CD4-positive, alpha-beta T cell treated with Interleukin-4 for 4 hours (primary cell): ENCODE data around the gene B3GLCT.
"Not testable (repeated sequence)": the region's sequence is repeated elsewhere in the genome, so short reads cannot be mapped to it uniquely, and the experiment has no call there.

Experiments used
- DNase-seq: peaks from one replicate; pipeline ENCODE4 v3.0.0-alpha.2; 2020

Gene B3GLCT

DNA sequence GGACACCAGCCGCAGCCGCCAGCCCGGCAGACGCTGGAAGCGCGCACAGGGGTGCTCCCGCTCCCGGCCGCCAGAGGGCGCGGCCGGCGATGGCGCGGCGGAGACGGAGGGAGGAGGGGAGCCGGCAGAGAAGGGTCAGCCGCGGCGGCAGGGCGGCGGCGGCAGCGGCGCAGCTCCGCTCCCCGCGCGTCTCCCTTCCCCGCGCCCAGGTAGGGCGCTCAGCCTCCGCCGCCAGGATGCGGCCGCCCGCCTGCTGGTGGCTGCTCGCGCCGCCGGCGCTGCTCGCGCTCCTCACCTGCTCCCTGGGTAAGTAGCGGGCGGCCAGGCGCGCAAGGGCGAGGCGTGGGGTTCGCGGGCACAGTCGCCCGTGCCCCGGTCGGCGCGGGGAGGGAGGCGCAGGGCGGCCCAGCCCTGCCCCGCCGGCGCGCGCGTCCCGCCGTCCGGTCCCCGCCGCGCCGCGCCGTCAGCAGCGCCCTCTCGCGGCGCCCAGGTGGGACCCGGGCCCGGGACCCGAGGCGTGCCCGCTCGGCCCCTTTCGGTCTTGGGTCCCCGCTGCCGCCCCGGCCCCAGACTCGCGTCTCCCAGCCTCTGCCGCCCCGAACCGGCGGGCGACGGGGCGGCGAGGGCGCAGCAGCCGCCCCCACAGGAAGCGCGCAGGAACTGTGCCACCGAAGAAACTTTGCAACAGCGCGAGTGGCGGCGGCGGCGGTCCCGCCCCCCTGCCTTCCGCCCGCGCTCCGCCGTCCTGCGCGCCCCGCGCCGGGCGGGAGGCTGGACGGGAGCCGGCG lies at the start of gene B3GLCT:
B3GLCT (plus strand) TSS at position 127 of the 788 bp plus-strand sequence; CDS start at position 237, 110 bp downstream.
- DNase-seq = peak; percentile 78

DNA sequence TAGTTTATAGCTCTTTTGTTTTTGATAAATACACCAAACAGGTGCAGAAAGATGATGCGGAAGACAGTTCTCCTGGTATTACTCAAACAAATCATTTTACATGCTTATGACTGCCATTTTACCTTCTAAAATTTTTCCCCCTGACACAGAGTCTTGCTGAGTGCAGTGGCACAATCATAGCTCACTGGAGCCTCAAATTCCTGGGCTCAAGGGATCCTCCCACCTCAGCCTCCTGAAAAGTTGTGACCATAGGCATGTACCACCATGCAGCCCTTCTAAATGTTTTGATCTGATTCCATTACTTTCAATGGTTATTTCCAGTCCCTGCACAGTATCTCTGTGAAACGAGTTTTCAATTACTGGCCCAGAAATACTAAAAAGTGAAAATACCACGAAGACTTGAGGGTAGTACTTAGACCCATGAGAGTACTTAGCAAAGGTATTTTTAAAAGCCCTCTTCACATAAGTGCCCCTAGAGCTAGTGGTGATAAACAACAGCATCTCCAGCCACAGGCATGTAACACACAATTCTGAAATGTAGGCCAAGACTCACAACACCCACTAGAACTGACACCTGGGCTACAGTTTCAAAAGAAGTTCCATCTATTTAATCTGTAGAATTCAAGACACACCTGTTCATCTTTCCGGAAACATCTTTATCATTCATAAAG lies 49.3 kb upstream of the B3GLCT start:
- DNase-seq = no peak

DNA sequence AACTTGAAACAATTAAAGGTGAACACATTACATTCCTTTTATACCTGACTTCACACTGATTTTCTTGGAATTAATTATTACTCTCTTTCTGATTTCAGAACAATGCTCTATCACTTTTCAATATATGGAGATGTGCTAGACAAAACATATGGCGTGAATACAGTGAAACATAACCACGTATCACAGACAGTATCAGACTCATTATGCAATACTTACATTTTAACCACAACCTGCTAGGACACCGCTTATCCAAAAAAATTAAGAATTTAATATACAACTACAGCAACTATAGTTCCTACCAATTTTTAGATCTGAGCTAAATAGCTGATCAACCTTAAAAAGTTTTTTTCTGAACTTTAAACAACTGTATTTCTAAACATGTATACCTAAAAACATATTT lies 47.9 kb upstream of the B3GLCT start:
- DNase-seq = no peak

DNA sequence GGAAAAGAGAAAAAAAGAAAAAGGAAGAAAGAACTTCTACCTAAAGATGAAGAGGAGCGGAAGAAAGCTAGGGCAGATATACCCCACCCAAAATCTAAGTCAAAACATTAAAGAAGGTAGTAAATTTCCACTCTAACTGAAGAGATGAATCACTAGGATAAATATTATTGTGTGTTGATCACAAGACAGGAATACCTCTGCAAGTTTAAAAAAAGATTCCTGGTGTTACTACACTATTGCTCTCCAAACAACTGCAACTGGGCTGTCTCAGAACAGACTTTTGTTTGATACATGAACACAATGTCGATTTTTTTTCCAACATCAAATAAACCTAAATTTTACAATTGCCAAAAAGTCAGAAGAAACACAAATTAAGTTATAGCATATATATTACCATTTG lies 44.8 kb upstream of the B3GLCT start:
- DNase-seq = no peak

DNA sequence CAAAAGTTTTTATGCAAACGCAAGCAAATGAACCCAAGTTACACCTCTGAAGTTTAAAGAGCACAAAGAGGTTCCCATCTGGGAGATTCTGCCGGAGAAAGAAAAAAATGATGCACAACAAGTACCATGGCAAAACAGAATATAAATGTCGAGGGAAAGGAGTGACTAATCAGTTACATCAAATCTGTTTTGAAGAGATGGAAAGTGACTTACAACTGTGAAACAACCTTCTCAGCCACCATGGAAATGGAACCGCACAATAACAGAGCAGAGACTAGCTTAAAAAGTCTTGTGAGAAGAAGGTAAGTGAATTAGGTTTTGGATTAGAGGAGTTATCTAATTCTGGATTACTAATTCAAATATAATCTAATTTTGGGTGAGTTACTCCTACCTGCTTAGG lies 40.5 kb upstream of the B3GLCT start:
- DNase-seq = peak; percentile 40

DNA sequence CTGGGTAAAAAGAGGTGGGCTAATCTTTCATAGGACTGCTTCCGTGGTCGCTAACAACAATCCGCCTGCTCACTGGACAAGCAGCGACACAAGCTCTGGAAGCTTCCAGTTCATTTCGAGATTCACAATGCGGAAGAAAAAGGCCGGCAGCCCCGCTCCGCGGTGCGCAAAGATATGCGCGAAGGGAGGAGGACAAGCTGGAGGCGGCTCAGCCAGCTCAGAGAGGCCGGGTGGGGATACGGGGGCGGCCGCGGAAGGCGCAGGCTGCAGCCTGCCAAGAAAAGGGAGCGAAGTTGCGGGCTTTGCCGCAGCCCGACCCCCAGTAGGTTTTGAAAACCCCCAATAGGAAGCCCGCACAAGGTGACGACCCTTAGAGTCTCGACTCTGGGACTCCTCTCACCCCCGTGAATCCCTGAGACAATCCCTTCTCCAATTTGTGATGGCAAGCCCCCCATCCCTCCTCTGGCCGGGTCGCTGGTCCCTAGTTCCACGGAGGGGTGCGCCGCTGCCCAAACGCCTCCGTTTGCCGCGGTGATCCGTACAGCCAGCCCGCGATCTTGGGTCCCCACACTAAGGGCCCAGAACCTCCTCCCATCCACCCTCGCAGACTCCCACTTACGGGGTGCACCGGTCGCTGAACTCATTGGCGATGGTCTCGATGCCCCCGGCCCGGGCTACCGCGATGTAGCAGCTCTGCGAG lies 38.8 kb upstream of the B3GLCT start:
- peak; percentile 63 for DNase-seq

DNA sequence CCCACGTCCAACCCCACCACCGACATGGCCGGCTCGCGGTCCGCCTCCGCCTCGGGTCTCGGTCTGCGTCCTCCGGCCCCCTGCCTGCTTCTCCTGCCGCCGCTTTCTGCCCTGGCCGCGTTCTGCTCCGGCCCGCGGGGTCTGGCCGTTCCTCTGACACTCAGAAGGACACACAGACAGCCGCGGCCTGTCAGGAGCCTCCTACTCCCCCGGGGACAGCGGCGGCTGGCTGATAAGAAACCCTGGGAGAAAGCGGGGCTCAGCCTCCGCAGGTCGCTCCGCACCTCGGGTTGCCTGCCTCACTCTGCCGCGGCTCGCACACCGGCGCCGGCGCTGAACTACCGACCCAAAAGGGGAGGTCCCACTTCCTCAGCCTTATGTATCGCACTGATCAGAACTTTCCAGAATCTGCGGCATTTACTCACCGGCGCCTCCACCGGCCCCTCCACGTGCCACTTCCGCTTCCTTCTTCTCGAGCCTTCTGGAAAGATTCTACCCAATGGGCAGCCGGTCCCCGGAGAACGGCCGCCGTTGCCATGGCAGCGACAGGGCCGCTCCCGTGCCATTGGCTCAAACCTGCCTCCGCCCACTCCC lies 38.1 kb upstream of the B3GLCT start, which contains the start of gene HSPH1:
HSPH1 (minus strand) TSS at position 348 of the 594 bp plus-strand sequence; CDS start at position 26, 322 bp downstream.
- DNase-seq = peak; percentile 99

DNA sequence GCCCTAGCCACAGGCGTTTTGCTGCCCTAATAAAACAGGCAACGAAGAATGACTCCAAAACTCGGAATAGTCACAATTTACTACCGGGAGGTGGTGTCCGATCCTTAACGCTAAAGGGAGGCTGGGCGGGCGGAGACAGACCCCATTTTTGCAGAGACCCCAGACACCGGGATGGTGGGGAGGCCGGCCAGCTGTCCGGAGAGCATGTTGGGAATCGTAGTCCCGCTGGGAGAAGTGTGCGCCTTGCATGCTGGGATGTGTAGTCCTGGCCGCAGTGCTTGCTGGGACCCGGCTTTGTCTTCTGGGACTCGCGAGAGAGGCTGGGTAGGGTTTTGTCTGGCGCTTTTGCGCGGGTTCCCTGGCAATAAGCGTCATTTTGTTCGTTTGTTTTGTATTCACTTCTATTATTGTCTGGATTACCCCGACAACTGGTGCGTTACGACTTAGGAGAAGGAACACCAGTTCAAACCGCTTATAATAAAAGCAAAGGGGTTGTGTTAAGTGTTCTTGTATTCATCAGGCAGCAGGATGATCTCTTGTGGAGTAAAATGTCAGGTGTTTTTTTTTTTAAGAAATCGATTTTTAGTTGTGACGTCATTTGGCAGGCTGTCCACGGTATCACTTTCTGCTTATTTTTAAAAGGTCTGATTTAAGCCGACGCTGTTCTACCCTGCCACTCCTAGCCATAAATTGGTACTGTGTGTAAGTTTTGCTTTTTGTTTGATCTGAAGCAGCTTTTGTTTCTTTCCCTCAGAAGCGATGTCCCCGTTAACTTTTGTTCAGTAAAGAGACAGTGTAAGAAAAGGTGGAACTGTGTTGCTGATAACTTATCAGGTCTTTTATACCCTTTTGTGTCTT lies 37.4 kb upstream of the B3GLCT start:
- DNase-seq = peak; percentile 98

DNA sequence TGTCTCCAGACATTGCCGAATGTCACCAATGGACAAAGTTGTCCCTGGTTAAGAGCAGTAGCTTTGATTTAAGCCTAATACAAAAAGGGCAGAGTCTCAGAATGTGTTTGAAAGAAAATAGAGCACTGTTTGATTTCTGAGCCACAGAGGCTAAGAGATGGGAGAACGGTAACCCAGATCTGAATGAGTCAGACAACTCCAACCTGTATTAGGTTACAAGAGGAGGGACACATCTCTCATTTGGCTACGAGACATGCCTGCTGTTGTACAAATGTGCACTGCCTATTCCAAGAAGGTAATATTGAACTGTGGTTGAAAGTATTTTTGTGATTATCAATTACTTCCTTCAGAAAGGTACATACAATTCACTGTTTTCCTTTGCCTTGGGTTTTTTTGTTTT lies 33.2 kb upstream of the B3GLCT start:
- DNase-seq = no peak

DNA sequence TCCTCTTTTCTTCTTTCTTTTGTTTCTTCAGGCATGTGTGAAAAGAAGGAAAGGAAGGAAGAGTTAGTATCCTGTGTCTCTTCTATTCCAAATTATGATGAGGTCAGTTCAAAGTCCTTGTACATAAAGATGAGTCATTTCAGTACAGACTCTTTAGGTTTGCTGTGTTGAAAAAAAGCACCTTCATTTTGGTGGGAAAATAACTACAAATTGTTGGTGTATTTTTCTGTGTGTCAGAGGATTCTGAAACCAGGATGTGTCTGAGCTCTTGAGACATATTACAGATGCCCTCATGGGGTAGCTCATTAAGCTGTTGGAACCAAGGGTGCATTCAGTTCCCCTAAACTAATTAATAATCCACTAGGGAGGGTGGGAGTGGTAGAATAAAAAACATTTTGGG lies 32.3 kb upstream of the B3GLCT start:
- no peak for DNase-seq

DNA sequence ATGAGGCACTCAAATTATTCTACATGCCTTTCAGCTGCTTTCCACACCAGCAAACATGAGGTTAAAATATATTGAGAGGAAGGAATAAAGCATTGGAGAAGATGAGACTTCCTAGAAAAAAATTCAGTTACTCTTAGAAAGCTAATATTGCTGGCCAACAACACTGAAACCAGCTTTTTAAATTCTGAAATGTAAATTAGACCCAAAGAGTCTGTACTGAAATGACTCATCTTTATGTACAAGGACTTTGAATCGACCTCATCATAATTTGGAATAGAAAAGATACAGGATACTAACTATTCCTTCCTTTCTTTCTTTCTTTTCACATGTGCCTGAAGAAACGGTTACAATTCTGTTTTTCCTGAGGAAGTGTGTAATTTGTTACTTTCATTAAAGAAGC lies 31.6 kb upstream of the B3GLCT start:
- DNase-seq = no peak

DNA sequence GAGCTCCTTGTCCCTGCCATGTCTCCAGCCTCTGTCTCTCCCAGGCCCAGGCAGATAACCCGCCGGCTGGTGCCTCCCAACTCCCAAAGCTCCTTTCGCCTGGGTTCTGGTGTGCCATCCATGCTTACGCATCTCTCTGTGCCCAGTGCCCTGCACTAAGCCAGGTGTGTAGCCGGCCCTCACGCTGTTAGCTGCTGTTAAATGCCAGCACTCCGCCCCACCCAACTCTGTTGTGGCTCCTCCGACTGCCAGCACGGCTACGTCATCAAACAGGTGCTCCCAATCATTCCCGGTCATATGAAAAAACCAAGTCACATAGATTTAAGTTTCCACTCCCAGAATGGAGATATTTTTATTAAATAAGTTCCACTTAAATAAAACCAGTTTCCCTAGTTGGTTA lies 31.0 kb upstream of the B3GLCT start:
- DNase-seq = no peak

DNA sequence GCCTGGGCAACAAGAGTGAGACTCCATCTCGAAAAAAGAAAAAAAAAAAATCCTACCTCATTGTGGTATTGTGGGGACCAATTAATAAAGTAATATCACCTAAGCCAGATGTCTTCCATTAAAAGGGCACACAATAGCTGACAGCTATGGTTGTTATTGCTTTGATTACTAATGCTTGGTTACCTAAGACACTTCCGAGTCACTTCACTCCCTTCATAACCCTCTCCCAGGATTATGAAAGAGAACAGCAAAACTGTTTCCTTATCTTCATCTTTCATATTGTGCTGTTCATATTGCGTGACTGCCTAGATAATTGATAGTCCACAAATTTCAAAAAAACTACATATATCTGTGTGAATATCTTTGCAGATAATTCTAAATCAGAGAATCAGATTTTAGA lies 27.8 kb upstream of the B3GLCT start:
- no peak for DNase-seq

DNA sequence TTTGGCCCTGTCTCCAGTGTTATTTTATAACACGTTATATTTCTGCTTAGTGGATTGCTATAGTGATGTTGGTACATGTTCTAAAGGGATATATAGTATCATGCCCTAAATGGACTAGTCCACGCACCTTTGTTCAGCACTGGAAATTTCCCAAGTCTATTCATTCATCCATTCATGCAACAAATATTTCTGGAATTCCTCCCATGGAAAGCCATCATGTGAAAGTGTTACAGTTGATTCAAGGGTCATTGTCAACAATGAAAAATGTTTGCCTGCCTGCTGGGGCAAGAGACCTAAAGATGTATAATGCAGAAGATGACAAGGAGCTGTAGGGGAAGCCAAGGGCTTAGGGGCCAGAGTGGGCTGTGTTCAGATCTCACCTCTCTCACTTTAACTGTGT lies 27.2 kb upstream of the B3GLCT start:
- no peak for DNase-seq

DNA sequence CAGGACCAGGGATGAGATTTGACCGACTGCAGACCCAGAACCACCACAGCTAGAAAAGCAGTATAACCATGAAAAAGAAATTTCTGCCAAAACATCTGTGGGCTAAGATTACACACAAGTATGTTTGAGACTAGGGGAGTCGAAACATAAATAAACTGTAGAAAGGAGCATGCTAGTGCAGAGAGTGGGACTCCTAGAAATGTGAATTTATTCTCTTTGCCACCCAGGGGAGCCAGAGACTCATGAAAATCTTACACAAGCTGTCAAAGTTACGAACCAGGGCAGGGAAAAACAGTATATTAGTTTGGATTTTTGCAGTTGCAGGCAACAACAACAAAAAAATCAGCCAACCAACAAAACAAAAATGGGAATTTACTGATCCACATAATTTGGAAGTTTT lies 25.8 kb upstream of the B3GLCT start:
- DNase-seq = no peak

DNA sequence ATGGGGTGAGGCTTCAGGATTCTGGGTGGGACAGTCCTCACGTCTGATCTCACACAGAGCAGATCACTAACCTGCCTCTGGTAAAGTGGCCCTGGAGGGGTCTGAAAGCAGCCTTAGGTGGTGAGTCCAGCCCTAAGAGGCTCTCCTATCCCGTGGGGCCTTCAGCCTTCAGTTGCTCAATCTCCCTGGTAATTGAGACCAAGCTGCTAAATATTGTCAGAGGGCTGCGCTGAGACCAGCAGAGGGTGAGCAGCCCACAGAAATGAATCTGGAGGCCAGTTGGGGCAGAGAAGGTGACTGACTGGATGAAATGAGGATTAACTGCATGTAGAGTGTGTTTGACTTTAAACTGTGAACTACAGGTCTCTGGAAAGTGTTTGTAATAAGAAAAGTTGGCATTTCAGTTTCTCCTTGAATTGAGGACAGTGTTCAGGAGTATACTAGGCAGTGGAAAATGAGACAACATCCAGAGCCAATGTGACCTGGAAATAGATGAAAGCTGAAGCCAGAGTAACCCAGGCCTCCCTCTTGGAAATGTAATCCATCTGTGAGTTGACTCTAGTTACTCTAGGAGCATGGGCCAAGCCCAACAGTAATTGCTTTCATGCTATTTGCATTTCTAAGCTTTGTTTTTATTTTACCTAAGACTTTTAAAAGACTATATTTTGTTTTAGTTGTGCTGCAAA lies 23.8 kb upstream of the B3GLCT start:
- no peak for DNase-seq

DNA sequence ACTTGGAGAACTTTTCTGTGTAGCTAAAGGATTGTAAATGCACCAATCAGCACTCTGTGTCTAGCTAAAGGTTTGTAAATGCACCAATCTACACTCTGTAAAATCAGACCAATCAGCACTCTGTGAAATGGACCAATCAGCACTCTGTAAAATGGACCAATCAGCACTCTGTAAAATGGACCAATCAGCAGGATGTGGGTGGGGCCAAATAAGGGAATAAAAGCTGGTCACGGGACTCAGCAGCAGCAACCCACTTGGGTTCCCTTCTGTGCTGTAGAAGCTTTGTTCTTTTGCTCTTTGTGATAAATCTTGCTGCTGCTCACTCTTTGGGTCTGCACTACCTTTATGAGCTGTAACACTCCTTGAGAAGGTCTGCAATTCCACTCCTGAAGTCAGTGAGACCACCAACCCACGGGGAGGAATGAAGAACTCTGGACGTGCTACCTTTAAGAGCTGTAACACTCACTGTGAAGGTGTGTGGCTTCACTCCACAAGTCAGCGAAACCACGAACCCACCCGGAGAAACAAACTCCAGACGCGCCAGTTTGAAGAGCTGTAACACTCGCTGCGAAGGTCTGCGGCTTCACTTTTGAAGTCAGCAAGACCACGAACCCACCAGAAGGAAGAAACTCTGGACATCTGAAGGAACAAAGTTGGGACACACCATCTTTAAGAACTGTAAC lies 21.8 kb upstream of the B3GLCT start:
- not testable (repeated sequence) for DNase-seq

DNA sequence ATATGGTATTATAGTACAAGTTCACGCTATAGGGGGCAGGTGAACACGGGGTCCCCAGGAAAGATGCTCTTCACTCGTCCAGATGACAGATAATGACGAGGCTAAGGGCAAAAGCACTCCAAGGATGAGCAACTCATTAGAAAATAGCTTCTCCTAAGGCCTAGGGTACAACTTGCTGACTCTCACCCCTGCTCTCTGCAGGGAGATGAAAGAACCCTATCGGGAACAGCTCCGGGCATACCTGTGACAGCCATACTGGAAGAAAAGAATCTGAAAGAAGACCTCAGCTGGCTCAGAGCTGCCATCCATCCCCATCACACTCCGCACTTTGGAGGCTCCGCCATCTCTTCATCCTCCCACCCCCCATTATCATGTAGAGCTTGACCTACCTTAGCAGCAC lies 20.5 kb upstream of the B3GLCT start:
- no peak for DNase-seq

DNA sequence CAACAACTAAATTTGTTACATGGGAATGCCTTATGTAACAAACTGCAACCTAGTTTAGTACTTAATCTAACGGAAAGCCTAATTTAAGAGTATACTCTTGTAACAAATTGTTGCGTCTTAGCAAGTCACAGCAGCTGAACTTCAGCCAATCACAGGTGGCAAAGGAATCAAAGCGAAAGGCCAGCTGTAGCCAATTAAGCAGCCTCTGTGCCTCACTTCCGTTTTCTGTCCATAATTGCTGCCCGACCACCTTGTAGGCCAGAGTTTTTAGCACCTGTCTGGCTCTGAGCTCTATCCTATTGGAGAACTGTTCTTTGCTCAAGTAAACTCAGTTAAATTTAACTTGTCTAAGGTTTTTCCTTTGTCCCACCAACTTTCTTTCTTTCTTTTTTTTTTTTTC lies 20.0 kb upstream of the B3GLCT start:
- no peak for DNase-seq

DNA sequence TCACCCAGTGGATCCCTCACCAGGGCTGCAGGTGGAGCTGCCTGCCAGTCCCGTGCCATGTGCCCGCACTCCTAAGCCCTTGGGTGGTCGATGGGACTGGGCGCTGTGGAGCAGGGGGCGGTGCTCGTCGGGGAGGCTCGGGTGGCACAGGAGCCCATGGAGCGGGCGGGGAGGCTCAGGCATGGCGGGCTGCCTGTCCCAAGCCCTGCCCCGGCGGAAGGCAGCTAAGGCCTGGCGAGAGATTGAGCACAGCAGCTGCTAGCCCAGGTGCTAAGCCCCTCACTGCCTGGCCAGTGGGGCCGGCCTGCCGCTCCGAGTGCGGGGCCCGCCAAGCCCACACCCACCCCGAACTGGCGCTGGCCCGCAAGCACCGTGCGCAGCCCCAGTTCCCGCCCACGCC lies 16.8 kb upstream of the B3GLCT start:
- no peak for DNase-seq

DNA sequence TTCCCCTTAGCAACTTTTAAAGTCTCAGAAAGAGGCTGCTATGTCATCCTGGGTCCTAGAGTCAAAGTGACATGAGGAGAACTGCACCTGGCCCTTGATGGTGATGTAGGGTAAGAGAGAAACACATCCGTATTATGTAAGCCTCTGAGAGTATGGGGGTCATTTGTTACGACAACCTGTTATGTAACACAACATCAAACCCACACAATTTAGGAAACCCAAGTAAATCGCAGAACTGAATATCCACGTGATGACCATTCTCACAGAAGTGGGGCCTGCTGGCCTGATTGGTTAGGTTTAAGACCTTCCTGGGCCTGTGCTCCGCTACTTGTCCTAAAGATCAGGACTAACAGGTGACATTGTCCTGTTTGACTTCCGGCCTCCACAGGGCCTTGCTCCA lies 15.3 kb upstream of the B3GLCT start:
- DNase-seq = no peak
